DMS79 (cell line): Measurements from ENCODE around the gene ERAL1.
A peak's percentile ranks its signal among the peaks of the same experiment; 100 is the strongest.
"Not testable (repeated sequence)": the region's sequence is repeated elsewhere in the genome, so short reads cannot be mapped to it uniquely, and the experiment has no call there.

ENCODE experiments used
- DNase-seq: peaks from one replicate; lab custom pipeline; 2025; lab: John Stamatoyannopoulos, UW

ERAL1 gene

GRCh38 chr17:28899212-28899815 is 44.5 kb downstream of the ERAL1 start:
- DNase-seq, result no peak

DNA sequence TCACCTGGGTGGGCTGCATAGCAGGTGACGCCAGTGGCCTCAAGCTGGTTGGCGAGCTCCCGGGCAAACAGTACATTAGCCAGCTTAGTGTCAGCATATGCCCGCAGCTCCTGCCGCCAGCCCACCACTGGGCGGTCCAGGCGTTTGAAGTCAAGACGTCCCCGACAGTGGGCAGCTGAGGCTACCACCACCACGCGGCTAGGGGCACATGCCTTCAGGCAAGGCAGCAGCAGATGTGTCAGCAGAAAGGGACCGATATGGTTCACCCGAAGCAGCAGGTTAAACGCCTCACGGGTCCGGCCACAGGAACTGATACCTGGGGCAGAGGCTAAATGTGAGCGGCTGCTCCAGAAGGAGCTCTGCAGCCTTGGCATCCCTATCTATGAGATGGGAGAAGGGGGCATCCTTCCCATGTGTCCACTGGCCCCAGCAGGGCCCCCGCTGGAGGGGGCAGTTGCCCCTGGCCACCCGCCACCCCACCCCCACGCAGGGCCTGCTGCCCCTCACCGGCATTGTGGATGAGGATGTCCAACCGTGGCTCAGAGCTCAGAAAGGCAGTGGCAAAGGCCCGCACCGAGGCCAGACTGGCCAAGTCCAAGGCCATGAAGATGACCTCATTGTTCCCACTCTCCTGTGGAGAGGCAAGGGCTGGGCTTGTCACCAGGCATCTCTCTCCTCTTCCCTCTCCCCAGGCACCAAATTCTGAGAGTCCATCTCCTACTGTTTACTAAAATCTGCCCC is 46.3 kb downstream of the ERAL1 start:
- DNase-seq, result no peak

GRCh38 chr17:28901866-28902818 is 47.3 kb downstream of the ERAL1 start:
- DNase-seq, result peak; percentile 12

GRCh38 chr17:28902819-28903545 is 48.2 kb downstream of the ERAL1 start, which contains the start of gene DHRS13:
TSS of gene DHRS13 (minus strand) at chr17:28903079. CDS start at chr17:28902944, 135 bp downstream.
- DNase-seq, result peak; percentile 85

GRCh38 chr17:28903546-28903841 is 48.7 kb downstream of the ERAL1 start:
- DNase-seq, result not testable (repeated sequence)

GRCh38 chr17:28904800-28905199 is 50.0 kb downstream of the ERAL1 start:
- DNase-seq, result no peak

- DNase-seq, result no peak
Measured at GRCh38 chr17:28906276-28906675, 51.5 kb downstream of the ERAL1 start.

- DNase-seq, result no peak
Measured at GRCh38 chr17:28906706-28907438, 52.1 kb downstream of the ERAL1 start.

DNA sequence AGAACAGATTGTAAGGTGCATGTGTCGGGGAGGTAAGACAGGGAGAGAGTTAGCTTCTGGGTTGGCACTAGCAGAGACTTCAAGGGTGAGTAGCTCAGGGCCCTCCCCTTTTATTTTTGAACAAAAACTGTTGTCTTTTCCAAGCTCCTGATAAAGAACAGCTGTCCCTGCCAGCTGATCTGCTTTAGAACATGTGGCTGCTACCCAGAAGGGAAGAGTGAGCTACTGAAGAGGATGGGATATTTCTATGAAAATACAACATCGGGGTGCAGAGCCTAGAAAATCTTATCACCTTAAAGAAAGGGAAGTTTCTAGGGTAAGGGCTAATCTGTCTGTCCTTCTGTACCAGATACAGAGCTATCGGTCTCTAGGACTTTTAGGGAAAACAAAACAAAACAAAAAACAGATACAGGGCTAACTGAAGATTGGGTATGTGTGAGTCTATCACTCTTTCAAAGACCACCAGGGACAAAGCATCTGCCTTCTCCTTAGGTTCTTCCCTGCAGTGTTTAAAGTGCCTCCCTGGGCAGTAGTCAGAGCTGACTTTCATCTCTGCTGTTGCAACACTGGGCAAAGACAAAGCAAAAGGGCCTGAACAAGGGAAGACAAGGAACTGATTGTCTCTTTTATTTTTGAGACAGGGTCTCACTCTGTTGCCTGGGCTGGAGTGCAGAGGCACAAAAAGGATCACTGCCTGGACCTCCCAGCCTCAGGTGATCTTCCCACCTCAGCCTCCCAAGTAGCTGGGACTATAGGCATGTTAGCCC is 53.1 kb downstream of the ERAL1 start:
- DNase-seq, result no peak

GRCh38 chr17:28908640-28909167 is 53.9 kb downstream of the ERAL1 start:
- no peak for DNase-seq

DNA sequence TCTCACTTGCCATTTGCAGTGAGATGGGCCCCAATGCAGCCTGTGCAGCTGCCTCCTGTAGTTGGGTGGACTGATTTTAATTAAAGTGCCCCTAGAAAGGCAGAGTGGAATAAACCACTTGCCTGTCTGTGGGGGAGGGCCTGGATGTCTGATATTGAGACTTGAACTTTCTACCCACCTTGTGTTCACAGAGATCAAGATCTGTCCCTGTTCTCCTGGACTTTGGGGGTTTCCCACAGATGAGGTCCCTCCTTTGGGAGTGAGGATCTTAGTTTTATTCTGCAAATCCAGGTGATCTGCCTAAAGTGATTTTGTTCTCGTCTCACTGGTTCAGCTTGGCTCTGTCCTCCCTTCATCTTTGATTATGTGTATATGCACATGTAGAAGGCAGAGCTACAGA is 55.7 kb downstream of the ERAL1 start:
- no peak for DNase-seq
